Breast epithelium (tissue), 3 donors: Measurements from ENCODE around the gene DNAAF8.

ENCODE experiments used
- POLR2A ChIP-seq: fragments of 450-650 bp; IDR thresholded peaks from one replicate; pipeline ENCODE4 v1.6.1; 2016; ENCODE audit warnings: antibody characterized with exemption, mild to moderate bottlenecking, moderate library complexity
- POLR2AphosphoS5 ChIP-seq, 3 donors: sonication (generic); formaldehyde crosslinking; IDR thresholded peaks; one replicate each; pipeline ENCODE4 v1.6.1; 2017; ENCODE audit warnings: antibody characterized with exemption in 3 of 3
- TF ChIP-seq, protein P1 (sequence below), 3 donors: fragments of 450-650 bp; IDR thresholded peaks; one replicate each; pipeline ENCODE4 v1.5.1; 2016 to 2017; ENCODE audit warnings: antibody characterized with exemption in 3 of 3, mild to moderate bottlenecking in 3 of 3, moderate library complexity in 3 of 3

- TF ChIP-seq, protein P1, sequence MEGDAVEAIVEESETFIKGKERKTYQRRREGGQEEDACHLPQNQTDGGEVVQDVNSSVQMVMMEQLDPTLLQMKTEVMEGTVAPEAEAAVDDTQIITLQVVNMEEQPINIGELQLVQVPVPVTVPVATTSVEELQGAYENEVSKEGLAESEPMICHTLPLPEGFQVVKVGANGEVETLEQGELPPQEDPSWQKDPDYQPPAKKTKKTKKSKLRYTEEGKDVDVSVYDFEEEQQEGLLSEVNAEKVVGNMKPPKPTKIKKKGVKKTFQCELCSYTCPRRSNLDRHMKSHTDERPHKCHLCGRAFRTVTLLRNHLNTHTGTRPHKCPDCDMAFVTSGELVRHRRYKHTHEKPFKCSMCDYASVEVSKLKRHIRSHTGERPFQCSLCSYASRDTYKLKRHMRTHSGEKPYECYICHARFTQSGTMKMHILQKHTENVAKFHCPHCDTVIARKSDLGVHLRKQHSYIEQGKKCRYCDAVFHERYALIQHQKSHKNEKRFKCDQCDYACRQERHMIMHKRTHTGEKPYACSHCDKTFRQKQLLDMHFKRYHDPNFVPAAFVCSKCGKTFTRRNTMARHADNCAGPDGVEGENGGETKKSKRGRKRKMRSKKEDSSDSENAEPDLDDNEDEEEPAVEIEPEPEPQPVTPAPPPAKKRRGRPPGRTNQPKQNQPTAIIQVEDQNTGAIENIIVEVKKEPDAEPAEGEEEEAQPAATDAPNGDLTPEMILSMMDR (IDR thresholded peaks at IDR 0.05), result no peak
- TF ChIP-seq POLR2AphosphoS5 (IDR thresholded peaks at IDR 0.05) (no peak), POLR2A (no peak)
Observed at GRCh38 chr16:4775005-4775404, 40.7 kb downstream of the DNAAF8 start.
